Brain microvascular endothelial cell (primary cell): ENCODE measurements around the gene CCL20.

Experiments used
- DNase-seq: peaks from one replicate; pipeline ENCODE4 v3.0.0-alpha.2; 2020
- H3K27ac ChIP-seq: fragments of 250-450 bp; sonication (Bioruptor Pico); 2 replicates; pipeline ENCODE4 v1.5.1; 2020; ENCODE audit warnings: mild to moderate bottlenecking, moderate library complexity
- H3K27me3 ChIP-seq: fragments of 250-450 bp; sonication (Bioruptor Pico); replicated peaks from 2 replicates; pipeline ENCODE4 v1.5.1; 2020; ENCODE audit warnings: mild to moderate bottlenecking
- H3K36me3 ChIP-seq: fragments of 250-450 bp; sonication (Bioruptor Pico); replicated peaks from 2 replicates; pipeline ENCODE4 v1.5.1; 2020; ENCODE audit warnings: mild to moderate bottlenecking
- H3K4me3 ChIP-seq: 2 replicates; pipeline ENCODE4 v1.5.1; 2011; ENCODE audit warnings: low read depth, mild to moderate bottlenecking, control low read depth, low read length, moderate library complexity
- CTCF ChIP-seq: IDR thresholded peaks from 2 replicates; pipeline ENCODE4 v1.5.1; 2011; ENCODE audit warnings: low read depth, mild to moderate bottlenecking, moderate library complexity, low read length, control low read depth, inconsistent platforms; ENCODE audit errors: missing control alignments
- in situ Hi-C: cut with HindIII; loops from 2 replicates; pipeline ENCODE4 v1.10.0; 2017; ENCODE audit warnings: low sequenced_read_pairs, low pct_ligation_motif_present

Gene CCL20

GRCh38 chr2:227822416-227823003 is 8.9 kb downstream of the CCL20 start:
- in situ Hi-C loops, result no loop called here
- H3K27ac ChIP-seq, result no peak overlapping the region
- DNase-seq, result no peak
- H3K27me3 ChIP-seq, result no peaks in the 10 kb centered on the region
- no peaks in the 10 kb centered on the region for H3K36me3 ChIP-seq
- H3K4me3 ChIP-seq, result no peak overlapping the region
- no peak for TF ChIP-seq CTCF

GRCh38 chr2:227823922-227824321 is 10.3 kb downstream of the CCL20 start:
- in situ Hi-C loops, result no loop called here
- H3K27me3 ChIP-seq, result no peaks in the 10 kb centered on the region
- no peak overlapping the region for H3K27ac ChIP-seq
- TF ChIP-seq CTCF, result no peak
- DNase-seq, result no peak
- H3K4me3 ChIP-seq, result no peak overlapping the region
- no peaks in the 10 kb centered on the region for H3K36me3 ChIP-seq

- in situ Hi-C loops, result no loop called here
These were observed 11.1 kb downstream of the CCL20 start for GRCh38 chr2:227824711-227825110.

GRCh38 chr2:227826019-227826521 is 12.4 kb downstream of the CCL20 start:
- H3K27me3 ChIP-seq, result no peaks in the 10 kb centered on the region
- DNase-seq, result no peak
- in situ Hi-C loops, result no loop called here
- no peak for TF ChIP-seq CTCF
- H3K27ac ChIP-seq, result no peak overlapping the region
- no peak overlapping the region for H3K4me3 ChIP-seq
- no peaks in the 10 kb centered on the region for H3K36me3 ChIP-seq

More at GRCh38 chr2:227824711-227825110, 11.1 kb downstream of the CCL20 start:
- H3K4me3 ChIP-seq, result no peak overlapping the region
- no peaks in the 10 kb centered on the region for H3K36me3 ChIP-seq
- DNase-seq, result no peak
- TF ChIP-seq CTCF, result no peak
- H3K27me3 ChIP-seq, result no peaks in the 10 kb centered on the region
- no peak overlapping the region for H3K27ac ChIP-seq

GRCh38 chr2:227826563-227826962 is 12.9 kb downstream of the CCL20 start:
- Histone ChIP-seq H3K4me3 (no peak overlapping the region), H3K27me3 (no peaks in the 10 kb centered on the region), H3K27ac (no peak overlapping the region), H3K36me3 (no peaks in the 10 kb centered on the region)
- no peak for DNase-seq
- in situ Hi-C loops, result no loop called here
- no peak for TF ChIP-seq CTCF

GRCh38 chr2:227827143-227827542 is 13.5 kb downstream of the CCL20 start:
- Histone ChIP-seq H3K27me3 (no peaks in the 10 kb centered on the region), H3K27ac (no peak overlapping the region), H3K36me3 (no peaks in the 10 kb centered on the region), H3K4me3 (no peak overlapping the region)
- TF ChIP-seq CTCF, result no peak
- in situ Hi-C loops, result no loop called here
- DNase-seq, result no peak
